HUES48 (cell line): ENCODE results near the gene MEF2D.

Experiments used
- H3K27ac ChIP-seq: one replicate; pipeline ENCODE4 v1.7.0; 2013; ENCODE audit warnings: low read depth, low read length, inconsistent platforms
- H3K27me3 ChIP-seq: 2 replicates; pipeline ENCODE4 v1.6.1; 2013; ENCODE audit warnings: mild to moderate bottlenecking, low read length; ENCODE audit not compliant: control insufficient read depth, insufficient read depth
- H3K36me3 ChIP-seq: 2 replicates; pipeline ENCODE4 v1.6.1; 2013; ENCODE audit warnings: low read length; ENCODE audit not compliant: control insufficient read depth, insufficient read depth
- H3K4me1 ChIP-seq: 2 replicates; pipeline ENCODE4 v1.6.1; 2013; ENCODE audit warnings: mild to moderate bottlenecking, low read length; ENCODE audit not compliant: control insufficient read depth, insufficient read depth
- H3K4me3 ChIP-seq: 2 replicates; pipeline ENCODE4 v1.5.1; 2013; ENCODE audit warnings: mild to moderate bottlenecking, low read depth, low read length
- H3K9ac ChIP-seq: 2 replicates; pipeline ENCODE4 v1.6.1; 2013; ENCODE audit warnings: mild to moderate bottlenecking, low read depth, low read length, moderate library complexity
- H3K9me3 ChIP-seq: 2 replicates; pipeline ENCODE4 v1.6.1; 2013; ENCODE audit warnings: low read length; ENCODE audit not compliant: control insufficient read depth, insufficient read depth

Gene MEF2D

GRCh38 chr1:156438278-156438987 is 62.1 kb downstream of the MEF2D start:
- H3K36me3 ChIP-seq = no peaks in the 10 kb centered on the region
- H3K27me3 ChIP-seq = peaks cover 100% of the 10 kb centered on the region
- no peaks in the 10 kb centered on the region for H3K9me3 ChIP-seq
- H3K27ac ChIP-seq = no peak overlapping the region
- no peak overlapping the region for H3K9ac ChIP-seq
- no peak overlapping the region for H3K4me3 ChIP-seq
- peaks cover 26% of the 10 kb centered on the region for H3K4me1 ChIP-seq

- peaks cover 100% of the 10 kb centered on the region for H3K27me3 ChIP-seq
- H3K27ac ChIP-seq = no peak overlapping the region
- no peak overlapping the region for H3K4me3 ChIP-seq
- peaks cover 32% of the 10 kb centered on the region for H3K4me1 ChIP-seq
- H3K9me3 ChIP-seq = no peaks in the 10 kb centered on the region
- H3K9ac ChIP-seq = no peak overlapping the region
- H3K36me3 ChIP-seq = no peaks in the 10 kb centered on the region
Observed at GRCh38 chr1:156437037-156437867, 63.3 kb downstream of the MEF2D start.

GRCh38 chr1:156436141-156437036 is 64.2 kb downstream of the MEF2D start:
- Histone ChIP-seq H3K4me3 (peak overlapping the region; percentile 1; the same call in 1 of the 2 replicates), H3K27ac (no peak overlapping the region), H3K9me3 (no peaks in the 10 kb centered on the region), H3K4me1 (peaks cover 38% of the 10 kb centered on the region), H3K27me3 (peaks cover 100% of the 10 kb centered on the region), H3K36me3 (no peaks in the 10 kb centered on the region), H3K9ac (no peak overlapping the region)

GRCh38 chr1:156435545-156436140 is 64.9 kb downstream of the MEF2D start:
- no peaks in the 10 kb centered on the region for H3K9me3 ChIP-seq
- no peak overlapping the region for H3K27ac ChIP-seq
- H3K27me3 ChIP-seq = peaks cover 100% of the 10 kb centered on the region
- H3K4me3 ChIP-seq = no peak overlapping the region
- H3K9ac ChIP-seq = no peak overlapping the region
- H3K36me3 ChIP-seq = no peaks in the 10 kb centered on the region
- H3K4me1 ChIP-seq = peaks cover 40% of the 10 kb centered on the region

- Histone ChIP-seq H3K9me3 (no peaks in the 10 kb centered on the region), H3K27ac (no peak overlapping the region), H3K9ac (no peak overlapping the region), H3K4me3 (no peak overlapping the region), H3K36me3 (no peaks in the 10 kb centered on the region), H3K27me3 (peaks cover 100% of the 10 kb centered on the region), H3K4me1 (peaks cover 40% of the 10 kb centered on the region)
Observed at GRCh38 chr1:156434989-156435544, 65.5 kb downstream of the MEF2D start.

GRCh38 chr1:156433602-156434001 is 67.0 kb downstream of the MEF2D start:
- peaks cover 37% of the 10 kb centered on the region for H3K4me1 ChIP-seq
- no peak overlapping the region for H3K4me3 ChIP-seq
- H3K9ac ChIP-seq = no peak overlapping the region
- peaks cover 100% of the 10 kb centered on the region for H3K27me3 ChIP-seq
- no peaks in the 10 kb centered on the region for H3K9me3 ChIP-seq
- H3K27ac ChIP-seq = no peak overlapping the region
- H3K36me3 ChIP-seq = no peaks in the 10 kb centered on the region

GRCh38 chr1:156433032-156433431 is 67.5 kb downstream of the MEF2D start:
- H3K9ac ChIP-seq = no peak overlapping the region
- H3K27me3 ChIP-seq = peaks cover 100% of the 10 kb centered on the region
- no peak overlapping the region for H3K4me3 ChIP-seq
- peaks cover 33% of the 10 kb centered on the region for H3K4me1 ChIP-seq
- no peak overlapping the region for H3K27ac ChIP-seq
- H3K9me3 ChIP-seq = no peaks in the 10 kb centered on the region
- no peaks in the 10 kb centered on the region for H3K36me3 ChIP-seq

GRCh38 chr1:156432669-156433018 is 67.9 kb downstream of the MEF2D start:
- H3K9me3 ChIP-seq = no peaks in the 10 kb centered on the region
- no peak overlapping the region for H3K9ac ChIP-seq
- no peak overlapping the region for H3K27ac ChIP-seq
- peaks cover 100% of the 10 kb centered on the region for H3K27me3 ChIP-seq
- H3K4me1 ChIP-seq = peaks cover 33% of the 10 kb centered on the region
- H3K4me3 ChIP-seq = no peak overlapping the region
- no peaks in the 10 kb centered on the region for H3K36me3 ChIP-seq

- Histone ChIP-seq H3K4me3 (no peak overlapping the region), H3K9ac (no peak overlapping the region), H3K27me3 (peaks cover 100% of the 10 kb centered on the region), H3K4me1 (peaks cover 33% of the 10 kb centered on the region), H3K9me3 (no peaks in the 10 kb centered on the region), H3K27ac (no peak overlapping the region), H3K36me3 (no peaks in the 10 kb centered on the region)
Observed at GRCh38 chr1:156431769-156432668, 68.6 kb downstream of the MEF2D start.
